Endodermal cell (in vitro differentiated cells): ENCODE data around the gene STK39. TPM values are rescaled to one million over a fixed set of nuclear protein-coding genes. Genes with fewer than 3 reads are reported as not detected.

Experiments used
- DNase-seq: peaks from one replicate; pipeline ENCODE4 v3.0.0-alpha.2; 2017
- H3K27ac ChIP-seq: 2 replicates; pipeline ENCODE4 v1.5.1; 2013; ENCODE audit warnings: mild to moderate bottlenecking, low read depth, low read length, moderate library complexity
- H3K27me3 ChIP-seq: 2 replicates; pipeline ENCODE4 v1.6.1; 2013; ENCODE audit warnings: mild to moderate bottlenecking, low read length, moderate library complexity; ENCODE audit not compliant: insufficient read depth, control insufficient read depth, poor library complexity, severe bottlenecking
- H3K36me3 ChIP-seq: 2 replicates; pipeline ENCODE4 v1.7.0; 2013; ENCODE audit warnings: mild to moderate bottlenecking, low read length, moderate library complexity; ENCODE audit not compliant: control insufficient read depth, insufficient read depth
- H3K4me1 ChIP-seq: one replicate; pipeline ENCODE4 v1.7.0; 2013; ENCODE audit warnings: low read length; ENCODE audit not compliant: control insufficient read depth, insufficient read depth
- H3K4me3 ChIP-seq: 2 replicates; pipeline ENCODE4 v1.5.1; 2013; ENCODE audit warnings: mild to moderate bottlenecking, low read length, moderate library complexity
- H3K9ac ChIP-seq: 2 replicates; pipeline ENCODE4 v1.6.1; 2013; ENCODE audit warnings: mild to moderate bottlenecking, low read length, moderate library complexity; ENCODE audit not compliant: poor library complexity, severe bottlenecking; ENCODE audit errors: extremely low read depth
- H3K9me3 ChIP-seq: 2 replicates; pipeline ENCODE4 v1.6.1; 2013; ENCODE audit warnings: mild to moderate bottlenecking, low read length, moderate library complexity; ENCODE audit not compliant: control insufficient read depth
- H3K27ac Mint-ChIP-seq: 2 replicates; pipeline ENCODE4 v1.8.0; 2020; ENCODE audit warnings: mixed read lengths
- H3K27me3 Mint-ChIP-seq: 2 replicates; pipeline ENCODE4 v1.8.0; 2021; ENCODE audit warnings: mild to moderate bottlenecking, mixed read lengths; ENCODE audit not compliant: insufficient read depth
- H3K36me3 Mint-ChIP-seq: 2 replicates; pipeline ENCODE4 v1.8.0; 2020; ENCODE audit warnings: low read depth, mixed read lengths
- H3K4me1 Mint-ChIP-seq: 2 replicates; pipeline ENCODE4 v1.8.0; 2020; ENCODE audit warnings: mixed read lengths
- H3K4me3 Mint-ChIP-seq: 2 replicates; pipeline ENCODE4 v1.8.0; 2020; ENCODE audit warnings: mild to moderate bottlenecking, moderate library complexity, mixed read lengths
- H3K9me3 Mint-ChIP-seq: 2 replicates; pipeline ENCODE4 v1.8.0; 2020; ENCODE audit warnings: mild to moderate bottlenecking, mixed read lengths
- WGBS, 2 experiments: methylation state at CpG; one replicate each; pipeline versions ENCODE4 v1.1.5 to v1.1.7; 2013; ENCODE audit warnings: missing lambda C conversion rate in 2 of 2, mixed read lengths in 1 of 2; ENCODE audit not compliant: insufficient coverage in 1 of 2, insufficient read length in 1 of 2; 5-methylcytosine and 5-hydroxymethylcytosine counted together
- total RNA-seq, 2 donors: library from RNA; stranded (reverse); fragmentation: NEBNext Ultra II Directional in 1 of 2; extraction: Animal tissue kit (Norgen Biotek cat#: 25700) in 1 of 2; gene quantifications; 2 replicates in 1 of 2; 3 replicates in 1 of 2; pipeline ENCODE4 v1.2.1, GENCODE V29; 2021
- TF ChIP-seq, protein P1 (sequence below): fragments of 200-600 bp; sonication (generic); conservative IDR thresholded peaks from 2 replicates; pipeline ENCODE4 v1.5.0; 2021; ENCODE audit warnings: antibody characterized with exemption, mild to moderate bottlenecking

The STK39 gene
- total RNA-seq, 2 donors from 2014 or later = 22.3 to 31.5 TPM

GRCh38 chr2:168090366-168091135 lies 156.8 kb downstream of the STK39 start:
- DNase-seq = no peak
- Mint-ChIP-seq H3K9me3 (no peaks in the 10 kb centered on the region), H3K27me3 (no peaks in the 10 kb centered on the region), H3K4me3 (no peak overlapping the region), H3K27ac (peak overlapping the region; percentile 27), H3K36me3 (no peaks in the 10 kb centered on the region), H3K4me1 (no peaks in the 10 kb centered on the region)
- H3K9ac ChIP-seq = no peak overlapping the region
- H3K36me3 ChIP-seq = no peaks in the 10 kb centered on the region
- H3K27me3 ChIP-seq = no peaks in the 10 kb centered on the region
- TF ChIP-seq, protein P1, sequence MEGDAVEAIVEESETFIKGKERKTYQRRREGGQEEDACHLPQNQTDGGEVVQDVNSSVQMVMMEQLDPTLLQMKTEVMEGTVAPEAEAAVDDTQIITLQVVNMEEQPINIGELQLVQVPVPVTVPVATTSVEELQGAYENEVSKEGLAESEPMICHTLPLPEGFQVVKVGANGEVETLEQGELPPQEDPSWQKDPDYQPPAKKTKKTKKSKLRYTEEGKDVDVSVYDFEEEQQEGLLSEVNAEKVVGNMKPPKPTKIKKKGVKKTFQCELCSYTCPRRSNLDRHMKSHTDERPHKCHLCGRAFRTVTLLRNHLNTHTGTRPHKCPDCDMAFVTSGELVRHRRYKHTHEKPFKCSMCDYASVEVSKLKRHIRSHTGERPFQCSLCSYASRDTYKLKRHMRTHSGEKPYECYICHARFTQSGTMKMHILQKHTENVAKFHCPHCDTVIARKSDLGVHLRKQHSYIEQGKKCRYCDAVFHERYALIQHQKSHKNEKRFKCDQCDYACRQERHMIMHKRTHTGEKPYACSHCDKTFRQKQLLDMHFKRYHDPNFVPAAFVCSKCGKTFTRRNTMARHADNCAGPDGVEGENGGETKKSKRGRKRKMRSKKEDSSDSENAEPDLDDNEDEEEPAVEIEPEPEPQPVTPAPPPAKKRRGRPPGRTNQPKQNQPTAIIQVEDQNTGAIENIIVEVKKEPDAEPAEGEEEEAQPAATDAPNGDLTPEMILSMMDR = no peak
- H3K4me3 ChIP-seq = no peak overlapping the region
- H3K9me3 ChIP-seq = no peaks in the 10 kb centered on the region
- no peak overlapping the region for H3K27ac ChIP-seq
- no peaks in the 10 kb centered on the region for H3K4me1 ChIP-seq
- 94 to 97% methylated on average over 6 to 8 of the region's 8 CpGs for WGBS, 2 experiments

DNA sequence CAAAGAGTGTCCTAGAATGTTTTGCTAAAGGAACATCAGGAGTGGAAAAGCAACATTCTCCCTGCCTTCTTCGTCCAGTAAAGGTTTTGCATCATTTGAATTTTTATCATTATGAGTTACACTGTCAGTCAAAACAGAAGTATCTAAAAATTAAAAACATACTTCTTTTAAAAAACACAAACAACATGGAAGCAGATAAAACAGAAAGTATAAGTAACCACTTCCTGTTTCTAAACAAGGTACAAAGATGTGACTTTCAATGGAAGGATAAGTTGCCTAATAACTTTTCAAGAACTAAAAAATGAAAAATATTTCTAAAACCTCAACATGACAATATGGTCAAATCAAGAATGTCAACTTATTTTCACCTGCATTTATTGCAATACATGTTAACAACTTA lies 158.2 kb downstream of the STK39 start:
- H3K27ac Mint-ChIP-seq = no peak overlapping the region
- peaks cover 2% of the 10 kb centered on the region for H3K4me1 Mint-ChIP-seq
- Histone ChIP-seq H3K9ac (no peak overlapping the region), H3K9me3 (no peaks in the 10 kb centered on the region), H3K36me3 (no peaks in the 10 kb centered on the region), H3K4me1 (peaks cover 2% of the 10 kb centered on the region), H3K27ac (no peak overlapping the region), H3K4me3 (no peak overlapping the region), H3K27me3 (no peaks in the 10 kb centered on the region)
- no peaks in the 10 kb centered on the region for H3K27me3 Mint-ChIP-seq
- 83 to 100% methylated on average over 1 of the region's 1 CpG for WGBS, 2 experiments
- no peak for DNase-seq
- H3K9me3 Mint-ChIP-seq = no peaks in the 10 kb centered on the region
- no peak overlapping the region for H3K4me3 Mint-ChIP-seq
- TF ChIP-seq, protein P1 = no peak
- H3K36me3 Mint-ChIP-seq = no peaks in the 10 kb centered on the region

DNA sequence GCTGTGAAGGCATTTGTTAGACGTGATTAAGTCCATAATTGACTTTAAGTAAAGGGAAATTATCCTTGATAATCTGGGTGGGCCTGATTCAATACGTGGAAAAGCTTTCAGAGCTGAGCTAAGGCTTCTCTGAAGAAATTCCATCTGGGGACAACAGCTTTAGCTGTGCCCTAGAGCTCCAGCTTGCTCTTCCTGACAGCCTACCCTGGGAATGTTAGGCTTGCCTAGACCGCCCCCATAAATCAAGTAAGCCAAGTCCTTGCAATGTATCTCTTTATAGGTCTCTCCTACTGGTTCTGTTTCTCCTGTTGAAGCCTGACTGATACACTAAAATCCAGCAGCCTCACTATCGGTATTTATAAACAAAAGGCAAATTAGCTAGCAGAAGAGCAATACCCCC lies 160.0 kb downstream of the STK39 start:
- Mint-ChIP-seq H3K36me3 (no peaks in the 10 kb centered on the region), H3K4me3 (no peak overlapping the region), H3K27me3 (no peaks in the 10 kb centered on the region), H3K4me1 (peaks cover 10% of the 10 kb centered on the region), H3K9me3 (no peaks in the 10 kb centered on the region), H3K27ac (no peak overlapping the region)
- Histone ChIP-seq H3K36me3 (no peaks in the 10 kb centered on the region), H3K9me3 (no peaks in the 10 kb centered on the region), H3K27ac (no peak overlapping the region), H3K4me3 (no peak overlapping the region), H3K9ac (no peak overlapping the region), H3K27me3 (no peaks in the 10 kb centered on the region), H3K4me1 (peaks cover 6% of the 10 kb centered on the region)
- no peak for DNase-seq
- WGBS, 2 experiments = 90 to 100% methylated on average over 1 to 3 of the region's 4 CpGs
- TF ChIP-seq, protein P1 = no peak
